Brain pericyte (primary cell): ENCODE measurements around the gene MRRF.

Experiments
- DNase-seq: peaks from one replicate; pipeline ENCODE4 v3.0.0-alpha.2; 2012; ENCODE audit warnings: low read depth, low spot score

MRRF gene

GRCh38 chr9:122332083-122332482 is 67.4 kb downstream of the MRRF start:
- DNase-seq: no peak

GRCh38 chr9:122332644-122333043 is 68.0 kb downstream of the MRRF start:
- DNase-seq: no peak

- no peak for DNase-seq
These were observed 68.6 kb downstream of the MRRF start for GRCh38 chr9:122333169-122333808.

- DNase-seq: no peak
These were observed 70.2 kb downstream of the MRRF start for GRCh38 chr9:122334916-122335315.

- no peak for DNase-seq
These were observed 71.5 kb downstream of the MRRF start for GRCh38 chr9:122336189-122336588.

GRCh38 chr9:122336866-122337555 is 72.3 kb downstream of the MRRF start:
- DNase-seq: no peak

- no peak for DNase-seq
These were observed 72.9 kb downstream of the MRRF start for GRCh38 chr9:122337556-122337929.

GRCh38 chr9:122338536-122338935 is 73.9 kb downstream of the MRRF start:
- no peak for DNase-seq

GRCh38 chr9:122338994-122339393 is 74.3 kb downstream of the MRRF start:
- DNase-seq: no peak

- DNase-seq: no peak
These were observed 74.9 kb downstream of the MRRF start for GRCh38 chr9:122339579-122339978.

- DNase-seq: no peak
These were observed 75.5 kb downstream of the MRRF start for GRCh38 chr9:122340161-122340560.

- no peak for DNase-seq
These were observed 77.8 kb downstream of the MRRF start for GRCh38 chr9:122342323-122343050.

- DNase-seq: no peak
These were observed 82.0 kb downstream of the MRRF start for GRCh38 chr9:122346478-122347347.

GRCh38 chr9:122347348-122348287 is 82.9 kb downstream of the MRRF start:
- no peak for DNase-seq

- no peak for DNase-seq
These were observed 83.7 kb downstream of the MRRF start for GRCh38 chr9:122348288-122348777.

GRCh38 chr9:122348791-122349190 is 84.1 kb downstream of the MRRF start:
- DNase-seq: no peak

- DNase-seq: no peak
These were observed 84.5 kb downstream of the MRRF start for GRCh38 chr9:122349201-122349600.

- DNase-seq: peak; percentile 20
These were observed 86.1 kb downstream of the MRRF start for GRCh38 chr9:122350577-122351355.

GRCh38 chr9:122354536-122355199 is 90.0 kb downstream of the MRRF start:
- DNase-seq: no peak
